Lower lobe of right lung (tissue), 2 donors: ENCODE results near the gene ARHGEF25. TPM values are rescaled to one million over a fixed set of nuclear protein-coding genes. Genes with fewer than 3 reads are reported as not detected.

ENCODE experiments used
- ATAC-seq, 2 donors: fragments of 200-7000 bp; cut with Tn5 transposase; one replicate each; pipeline ENCODE4 v1.9.1; 2020 to 2022; ENCODE audit warnings: mild to moderate bottlenecking in 2 of 2, moderate library complexity in 2 of 2
- DNase-seq: peaks from one replicate; pipeline ENCODE4 v3.0.0-alpha.2; 2020
- H3K27ac ChIP-seq: fragments of 200-600 bp; one replicate; pipeline ENCODE4 v1.8.0; 2022
- H3K27me3 ChIP-seq: fragments of 200-600 bp; one replicate; pipeline ENCODE4 v1.8.0; 2022; ENCODE audit warnings: low read depth
- H3K36me3 ChIP-seq: fragments of 200-600 bp; one replicate; pipeline ENCODE4 v1.8.0; 2022; ENCODE audit warnings: mild to moderate bottlenecking
- H3K4me1 ChIP-seq: fragments of 200-600 bp; one replicate; pipeline ENCODE4 v1.8.0; 2022
- H3K4me3 ChIP-seq: fragments of 200-600 bp; one replicate; pipeline ENCODE4 v1.8.0; 2022; ENCODE audit warnings: mild to moderate bottlenecking
- H3K9me3 ChIP-seq: fragments of 200-600 bp; one replicate; pipeline ENCODE4 v1.8.0; 2022
- intact Hi-C: fragments of 100-400 bp; cut with DNase I; formaldehyde crosslinking; loops from one replicate; pipeline ENCODE4 v1.11.0; 2022
- total RNA-seq: library from RNA; stranded (reverse); fragmentation: NEBNext Ultra II Directional; extraction: Animal tissue kit (Norgen Biotek cat#: 25700); gene quantifications from one replicate; pipeline ENCODE4 v1.2.1, GENCODE V29; 2021
- TF ChIP-seq, protein P1 (sequence below): fragments of 200-600 bp; IDR thresholded peaks from one replicate; pipeline ENCODE4 v1.8.0; 2022; ENCODE audit warnings: antibody characterized with exemption, mild to moderate bottlenecking
- donor health status: DM: no; HTN: yes; CAD: no; lungs with severe emphysema.

Gene ARHGEF25
- total RNA-seq, 1 donor from 2014 or later = 11.5 TPM

DNA sequence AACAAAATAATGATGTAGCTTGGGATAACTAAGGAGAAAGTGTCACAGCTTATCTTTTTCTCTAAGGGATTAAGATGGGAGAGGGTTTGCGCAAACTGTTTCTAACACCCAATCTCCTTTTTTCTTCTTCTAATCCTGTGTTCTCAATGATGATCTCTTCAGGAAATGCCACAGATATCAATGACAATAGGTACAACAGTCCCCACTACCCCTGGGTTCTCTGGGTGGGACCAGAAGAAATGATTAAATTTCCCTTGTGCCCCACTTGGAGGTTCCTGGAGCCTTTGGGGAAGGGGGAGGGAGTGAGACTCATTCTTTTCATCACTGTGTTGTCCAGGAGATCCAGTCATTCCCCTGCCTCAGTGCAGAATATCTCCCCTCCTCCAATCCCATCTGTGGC, 28.8 kb upstream of the ARHGEF25 start:
- intact Hi-C loops = loop anchor here (10.0 kb wide), 1 partner anchor 52 kb away; the partner anchor contains the start of gene B4GALNT1
- Histone ChIP-seq H3K4me1 (no peaks in the 10 kb centered on the region), H3K4me3 (no peak overlapping the region), H3K27ac (no peak overlapping the region), H3K27me3 (no peaks in the 10 kb centered on the region), H3K36me3 (no peaks in the 10 kb centered on the region), H3K9me3 (no peaks in the 10 kb centered on the region)
- DNase-seq = no peak
- ATAC-seq = no peak
- TF ChIP-seq, protein P1, sequence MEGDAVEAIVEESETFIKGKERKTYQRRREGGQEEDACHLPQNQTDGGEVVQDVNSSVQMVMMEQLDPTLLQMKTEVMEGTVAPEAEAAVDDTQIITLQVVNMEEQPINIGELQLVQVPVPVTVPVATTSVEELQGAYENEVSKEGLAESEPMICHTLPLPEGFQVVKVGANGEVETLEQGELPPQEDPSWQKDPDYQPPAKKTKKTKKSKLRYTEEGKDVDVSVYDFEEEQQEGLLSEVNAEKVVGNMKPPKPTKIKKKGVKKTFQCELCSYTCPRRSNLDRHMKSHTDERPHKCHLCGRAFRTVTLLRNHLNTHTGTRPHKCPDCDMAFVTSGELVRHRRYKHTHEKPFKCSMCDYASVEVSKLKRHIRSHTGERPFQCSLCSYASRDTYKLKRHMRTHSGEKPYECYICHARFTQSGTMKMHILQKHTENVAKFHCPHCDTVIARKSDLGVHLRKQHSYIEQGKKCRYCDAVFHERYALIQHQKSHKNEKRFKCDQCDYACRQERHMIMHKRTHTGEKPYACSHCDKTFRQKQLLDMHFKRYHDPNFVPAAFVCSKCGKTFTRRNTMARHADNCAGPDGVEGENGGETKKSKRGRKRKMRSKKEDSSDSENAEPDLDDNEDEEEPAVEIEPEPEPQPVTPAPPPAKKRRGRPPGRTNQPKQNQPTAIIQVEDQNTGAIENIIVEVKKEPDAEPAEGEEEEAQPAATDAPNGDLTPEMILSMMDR = no peak

DNA sequence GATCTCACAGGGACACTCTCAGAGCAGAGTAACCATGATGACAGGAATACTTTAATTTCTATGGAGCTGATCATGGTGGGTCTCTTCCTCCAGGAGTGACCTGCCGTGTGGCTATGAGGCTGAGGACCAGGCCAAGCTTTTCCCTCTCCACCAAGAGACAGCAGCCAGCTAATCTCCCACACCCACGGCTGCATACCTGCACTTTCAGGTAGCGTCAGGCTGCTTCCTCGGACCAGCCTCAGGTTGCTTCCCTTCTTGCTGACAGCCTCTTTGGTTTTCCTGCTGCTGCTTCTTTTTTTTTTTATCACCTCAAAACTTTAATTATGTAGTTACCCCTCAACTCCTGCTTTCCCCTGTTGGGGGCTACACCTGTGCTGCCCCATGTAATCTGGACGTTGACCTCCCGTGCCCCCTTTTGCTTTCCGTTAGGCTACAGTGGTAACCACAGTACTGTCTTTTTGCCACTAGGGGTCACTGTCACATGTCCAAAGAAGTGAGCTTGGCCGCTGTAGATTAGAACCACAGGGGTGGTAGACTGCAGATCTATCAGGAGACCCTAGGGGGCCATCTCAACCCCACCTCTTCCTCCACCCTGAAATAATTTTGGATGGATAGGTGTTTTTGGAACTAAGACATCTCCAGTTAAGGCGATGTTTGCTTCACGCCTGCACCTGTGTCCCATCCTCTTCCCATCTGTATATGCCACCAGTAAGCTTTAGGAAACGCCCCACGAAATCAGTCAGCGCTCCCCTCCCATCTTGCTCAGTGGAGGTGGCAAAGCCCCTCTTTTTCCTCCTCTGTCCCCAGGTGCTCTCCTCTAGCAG, 28.0 kb upstream of the ARHGEF25 start:
- intact Hi-C loops = loop anchor here (10.0 kb wide), 1 partner anchor 52 kb away; the partner anchor contains the start of gene B4GALNT1
- Histone ChIP-seq H3K36me3 (no peaks in the 10 kb centered on the region), H3K9me3 (no peaks in the 10 kb centered on the region), H3K4me3 (no peak overlapping the region), H3K27ac (no peak overlapping the region), H3K27me3 (peaks cover 3% of the 10 kb centered on the region), H3K4me1 (no peaks in the 10 kb centered on the region)
- DNase-seq (no peak), ATAC-seq (peak; percentile 93 to 96)
- TF ChIP-seq, protein P1 = peak; percentile 90

DNA sequence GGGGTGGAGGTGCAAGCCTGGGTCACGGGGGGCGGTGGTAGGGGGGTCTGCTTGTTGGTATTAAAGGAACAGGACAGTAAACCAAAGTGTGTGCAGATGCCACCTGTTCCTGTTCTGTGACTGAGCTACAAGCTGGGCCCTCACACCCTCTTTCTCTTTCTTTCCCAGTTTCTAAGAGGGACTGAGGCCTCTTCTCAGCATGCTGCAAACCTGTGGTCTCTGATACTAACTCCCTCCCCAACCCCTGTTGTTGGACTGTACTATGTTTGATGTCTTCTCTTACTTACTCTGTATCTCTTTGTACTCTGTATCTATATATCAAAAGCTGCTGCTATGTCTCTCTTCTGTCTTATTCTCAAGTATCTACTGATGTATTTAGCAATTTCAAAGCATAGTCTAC, 27.2 kb upstream of the ARHGEF25 start:
- Histone ChIP-seq H3K9me3 (no peaks in the 10 kb centered on the region), H3K27ac (no peak overlapping the region), H3K27me3 (peaks cover 5% of the 10 kb centered on the region), H3K36me3 (no peaks in the 10 kb centered on the region), H3K4me1 (no peaks in the 10 kb centered on the region), H3K4me3 (no peak overlapping the region)
- TF ChIP-seq, protein P1 = no peak
- intact Hi-C loops = loop anchor here (10.0 kb wide), 1 partner anchor 51 kb away; the partner anchor contains the start of gene B4GALNT1
- no peak for ATAC-seq
- DNase-seq = no peak

DNA sequence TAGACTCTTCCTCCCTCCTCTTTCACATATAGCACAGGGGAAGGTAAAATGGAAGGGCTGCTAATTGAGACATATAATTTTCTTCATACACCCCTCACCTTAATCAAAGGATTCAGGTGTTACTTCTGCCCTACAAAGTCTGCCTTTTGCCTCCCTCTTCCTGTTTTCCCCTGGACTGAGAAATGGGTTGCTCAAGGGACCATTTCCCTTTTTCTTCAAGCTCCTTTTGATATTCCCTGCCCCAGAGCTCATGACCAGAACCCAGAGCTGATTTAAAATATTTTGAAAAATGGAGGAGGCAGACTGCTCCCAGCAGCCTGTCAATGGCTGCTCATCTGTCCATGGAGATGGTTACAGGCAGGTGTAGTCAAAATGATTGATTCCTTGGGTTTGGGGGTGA, 26.5 kb upstream of the ARHGEF25 start:
- no peak overlapping the region for H3K27ac ChIP-seq
- no peaks in the 10 kb centered on the region for H3K9me3 ChIP-seq
- no peak overlapping the region for H3K4me3 ChIP-seq
- no peaks in the 10 kb centered on the region for H3K36me3 ChIP-seq
- TF ChIP-seq, protein P1 = no peak
- H3K27me3 ChIP-seq = peaks cover 5% of the 10 kb centered on the region
- DNase-seq (no peak), ATAC-seq (peak in 1 of 2 donors; percentile 34)
- no peaks in the 10 kb centered on the region for H3K4me1 ChIP-seq
- intact Hi-C loops = loop anchor here (10.0 kb wide), 1 partner anchor 50 kb away; the partner anchor contains the start of gene B4GALNT1

DNA sequence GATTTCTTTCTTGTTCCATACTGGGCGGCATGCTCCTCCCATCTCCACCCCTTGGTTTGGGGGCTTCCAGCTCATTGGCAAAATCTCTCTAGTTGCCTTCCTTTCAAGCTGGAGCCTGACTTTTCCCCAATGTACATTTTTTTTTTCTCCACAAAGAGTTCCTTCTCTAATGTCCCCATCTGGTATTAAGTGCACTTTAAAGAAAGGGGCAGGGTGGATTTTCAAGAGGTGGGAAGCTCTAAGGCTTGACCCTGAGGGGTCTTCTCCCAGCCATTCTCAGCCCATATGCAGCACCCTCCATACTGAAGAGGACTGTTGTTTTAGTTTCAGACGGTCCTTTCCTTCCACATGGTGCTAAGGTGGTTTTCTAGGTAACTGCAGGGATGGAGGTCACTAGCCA, 26.1 kb upstream of the ARHGEF25 start:
- Histone ChIP-seq H3K36me3 (no peaks in the 10 kb centered on the region), H3K9me3 (no peaks in the 10 kb centered on the region), H3K4me1 (peaks cover under 1% of the 10 kb centered on the region), H3K27me3 (peaks cover 5% of the 10 kb centered on the region), H3K4me3 (no peak overlapping the region), H3K27ac (no peak overlapping the region)
- no peak for DNase-seq
- no peak for ATAC-seq
- TF ChIP-seq, protein P1 = no peak
- intact Hi-C loops = loop anchor here (10.0 kb wide), 1 partner anchor 50 kb away; the partner anchor contains the start of gene B4GALNT1
